GM12891 (cell line): ENCODE data around the gene PCDHA4.

Experiments
- DNase-seq: peaks from one replicate; pipeline ENCODE4 v3.0.0; 2011; ENCODE audit warnings: low spot score; ENCODE audit not compliant: insufficient read length
- FAIRE-seq: peaks from 2 replicates; lab custom pipeline; 2011; peaks lifted over from hg19 to GRCh38; lab: Jason Lieb, UNC
- PAX5 ChIP-seq: IDR thresholded peaks from 2 replicates; pipeline ENCODE4 v1.6.1; 2011; ENCODE audit warnings: low read length, moderate library complexity, mild to moderate bottlenecking; ENCODE audit not compliant: insufficient read depth, severe bottlenecking
- POLR2A ChIP-seq: IDR thresholded peaks from 2 replicates; pipeline ENCODE4 v1.6.1; 2011; ENCODE audit warnings: low read depth, low read length, control low read depth
- POLR2AphosphoS5 ChIP-seq: IDR thresholded peaks from 2 replicates; pipeline ENCODE4 v1.6.1; 2011; ENCODE audit warnings: low read depth, low read length, control low read depth
- POU2F2 ChIP-seq: IDR thresholded peaks from 2 replicates; pipeline ENCODE4 v1.6.1; 2011; ENCODE audit warnings: low read depth, mild to moderate bottlenecking, control low read depth, low read length, moderate library complexity
- SPI1 ChIP-seq: IDR thresholded peaks from 2 replicates; pipeline ENCODE4 v1.6.1; 2011; ENCODE audit warnings: low read depth, low read length, control low read depth
- TAF1 ChIP-seq: IDR thresholded peaks from 2 replicates; pipeline ENCODE4 v1.6.1; 2011; ENCODE audit warnings: low read depth, low read length, control low read depth

Gene PCDHA4

DNA sequence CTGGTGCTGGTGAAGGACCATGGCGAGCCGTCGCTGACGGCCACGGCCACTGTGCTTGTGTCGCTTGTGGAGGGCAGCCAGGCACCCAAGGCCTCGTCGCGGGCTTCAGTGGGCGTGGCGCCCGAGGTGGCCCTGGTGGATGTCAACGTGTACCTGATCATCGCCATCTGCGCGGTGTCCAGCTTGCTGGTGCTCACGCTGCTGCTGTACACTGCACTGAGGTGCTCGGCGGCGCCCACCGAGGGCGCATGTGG is 51.0 kb downstream of the PCDHA4 start:
- no peak for DNase-seq
- FAIRE-seq, result no peak
- TF ChIP-seq POLR2A, result no peak
- no peak for TF ChIP-seq POLR2AphosphoS5
- TF ChIP-seq POU2F2, result no peak
- TF ChIP-seq SPI1, result no peak
- TF ChIP-seq TAF1, result no peak
- TF ChIP-seq PAX5, result no peak

DNA sequence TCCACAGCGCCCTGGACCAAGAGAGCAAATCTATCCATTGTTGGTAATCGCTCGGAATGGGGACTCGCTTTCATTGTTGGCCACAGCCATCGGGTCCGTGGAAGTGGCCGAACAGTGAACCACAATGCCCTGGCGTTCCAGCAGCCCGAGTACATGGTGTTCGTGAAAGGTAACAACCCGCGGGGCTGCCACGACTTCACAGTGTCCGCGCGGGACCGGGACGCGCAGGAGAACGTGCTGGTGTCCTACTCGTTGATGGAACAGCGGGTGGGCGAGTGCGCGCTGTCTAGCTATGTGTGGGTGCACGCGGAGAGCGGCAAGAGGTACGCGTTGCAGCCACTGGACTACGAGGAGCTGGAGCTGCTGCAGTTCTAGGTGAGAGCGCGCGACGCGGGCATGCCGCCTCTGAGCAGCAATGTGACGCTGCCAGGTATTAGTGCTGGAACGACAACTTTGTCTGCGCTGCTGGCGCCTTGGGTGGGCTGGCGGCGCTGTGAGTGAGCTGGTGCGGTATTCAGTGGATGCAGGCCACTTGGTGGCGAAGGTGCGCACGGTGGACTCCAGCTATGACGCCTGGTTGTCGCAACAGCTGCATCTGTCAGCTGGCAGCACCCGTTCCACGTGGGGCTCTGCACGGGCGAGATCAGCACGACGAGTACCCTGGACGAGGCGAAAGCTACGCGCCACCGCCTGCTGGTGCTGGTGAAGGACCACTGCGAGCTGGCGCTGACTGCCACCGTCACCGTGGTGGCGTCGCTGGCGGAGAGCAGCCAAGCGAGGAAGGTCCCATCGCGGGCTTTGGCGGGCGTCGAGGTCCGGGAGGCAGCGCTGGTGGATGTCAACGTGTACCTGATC is 55.8 kb downstream of the PCDHA4 start:
- TF ChIP-seq POLR2AphosphoS5 (no peak), POLR2A (no peak), PAX5 (no peak), SPI1 (no peak), POU2F2 (no peak), TAF1 (no peak)
- DNase-seq, result no peak
- FAIRE-seq, result no peak
